ENCODE data around the gene NOL4L. TPM values are rescaled to one million over a fixed set of nuclear protein-coding genes. Genes with fewer than 3 reads are reported as not detected.
"Not testable (repeated sequence)": the region's sequence is repeated elsewhere in the genome, so short reads cannot be mapped to it uniquely, and the experiment has no call there.

NOL4L gene
- total and polyA plus RNA-seq, 10 donors = 3.4 to 45.4 (median 28.6) TPM

GRCh38 chr20:32596681-32597252 lies 11.6 kb upstream of the NOL4L start:
- intact Hi-C loops (cut with DNase I; ENCODE audit: low total_unique reads) = no loop called here
- H3K4me3 ChIP-seq = no peak overlapping the region
- no peak for DNase-seq
- H3K4me1 ChIP-seq = no peaks in the 10 kb centered on the region
- no peak overlapping the region for H3K27ac ChIP-seq
- WGBS, 5 donors = 44 to 73% (median 57%) methylated on average over 2 of the region's 2 CpGs
- H3K36me3 ChIP-seq = no peaks in the 10 kb centered on the region
- no peaks in the 10 kb centered on the region for H3K9me3 ChIP-seq
- no peaks in the 10 kb centered on the region for H3K27me3 ChIP-seq (replicated peaks in 1 of 7)
- TF ChIP-seq POLR2A (IDR thresholded peaks at IDR 0.05) (no peak), POLR2AphosphoS5 (IDR thresholded peaks at IDR 0.05) (no peak), CTCF (IDR thresholded peaks at IDR 0.05 in 8 of 11, conservative IDR thresholded peaks at IDR 0.05 in 3 of 11) (no peak)

GRCh38 chr20:32595143-32595542 lies 10.0 kb upstream of the NOL4L start:
- intact Hi-C loops (cut with DNase I; ENCODE audit: low total_unique reads) = no loop called here
- Histone ChIP-seq H3K4me3 (no peak overlapping the region), H3K9me3 (no peaks in the 10 kb centered on the region), H3K36me3 (no peaks in the 10 kb centered on the region), H3K27ac (no peak overlapping the region), H3K4me1 (no peaks in the 10 kb centered on the region), H3K27me3 (replicated peaks in 1 of 7) (no peaks in the 10 kb centered on the region)
- no peak for DNase-seq
- WGBS, 5 donors = 81 to 94% (median 90%) methylated on average over 4 of the region's 4 CpGs
- TF ChIP-seq CTCF (IDR thresholded peaks at IDR 0.05 in 8 of 11, conservative IDR thresholded peaks at IDR 0.05 in 3 of 11) (no peak), POLR2A (IDR thresholded peaks at IDR 0.05) (no peak), POLR2AphosphoS5 (IDR thresholded peaks at IDR 0.05) (no peak)

- H3K36me3 ChIP-seq; H3K27ac ChIP-seq; DNase-seq; H3K4me1 ChIP-seq; H3K4me3 ChIP-seq; intact Hi-C loops (cut with DNase I; ENCODE audit: low total_unique reads); H3K27me3 ChIP-seq (replicated peaks in 1 of 7); H3K9me3 ChIP-seq: not testable (repeated sequence)
- 93 to 99% (median 96%) methylated on average over 5 of the region's 5 CpGs for WGBS, 5 donors
These were observed 9.5 kb upstream of the NOL4L start for GRCh38 chr20:32594669-32595068.

- Histone ChIP-seq H3K4me3 (no peak overlapping the region), H3K36me3 (no peaks in the 10 kb centered on the region), H3K9me3 (no peaks in the 10 kb centered on the region), H3K27ac (no peak overlapping the region), H3K27me3 (replicated peaks in 1 of 7) (no peaks in the 10 kb centered on the region), H3K4me1 (peaks cover 0 to 4% (median 1%) of the 10 kb centered on the region in 6 donors)
- no peak for DNase-seq
- TF ChIP-seq POLR2A (IDR thresholded peaks at IDR 0.05) (no peak), CTCF (IDR thresholded peaks at IDR 0.05 in 8 of 11, conservative IDR thresholded peaks at IDR 0.05 in 3 of 11) (no peak), POLR2AphosphoS5 (IDR thresholded peaks at IDR 0.05) (no peak)
- intact Hi-C loops (cut with DNase I; ENCODE audit: low total_unique reads) = no loop called here
- WGBS, 5 donors = 91 to 93% (median 91%) methylated on average over 5 of the region's 5 CpGs
These were observed 9.1 kb upstream of the NOL4L start for GRCh38 chr20:32594204-32594603.

GRCh38 chr20:32592616-32593015 lies 7.5 kb upstream of the NOL4L start:
- H3K27me3 ChIP-seq (replicated peaks in 1 of 7); H3K27ac ChIP-seq; H3K36me3 ChIP-seq; H3K9me3 ChIP-seq; H3K4me1 ChIP-seq; H3K4me3 ChIP-seq; intact Hi-C loops (cut with DNase I; ENCODE audit: low total_unique reads); DNase-seq: not testable (repeated sequence)
- WGBS, 5 donors = 89 to 98% (median 94%) methylated on average over 4 of the region's 4 CpGs
